ENCODE data around the gene CTXN1.

DNA sequence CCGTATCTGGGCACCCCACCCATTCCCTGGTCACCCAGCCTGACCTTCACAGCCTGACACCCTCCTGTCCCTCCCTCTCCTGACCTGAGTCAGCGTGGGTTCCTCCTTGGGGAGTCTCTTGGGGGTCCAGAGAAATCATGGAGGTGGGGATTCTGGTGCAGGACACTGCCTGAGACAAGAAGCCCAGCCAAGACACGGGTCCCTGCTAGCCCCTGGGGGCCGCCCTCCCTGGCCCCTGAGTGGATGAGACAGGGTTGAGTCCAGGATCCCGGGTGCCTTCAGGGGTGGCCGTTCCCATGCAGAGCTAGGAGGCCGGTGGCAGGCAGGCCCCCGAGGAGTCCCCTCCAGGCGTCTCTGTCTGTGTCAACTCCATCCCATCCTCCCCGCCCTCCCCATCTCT is 20.7 kb downstream of the CTXN1 start:
- TF ChIP-seq, protein P1, sequence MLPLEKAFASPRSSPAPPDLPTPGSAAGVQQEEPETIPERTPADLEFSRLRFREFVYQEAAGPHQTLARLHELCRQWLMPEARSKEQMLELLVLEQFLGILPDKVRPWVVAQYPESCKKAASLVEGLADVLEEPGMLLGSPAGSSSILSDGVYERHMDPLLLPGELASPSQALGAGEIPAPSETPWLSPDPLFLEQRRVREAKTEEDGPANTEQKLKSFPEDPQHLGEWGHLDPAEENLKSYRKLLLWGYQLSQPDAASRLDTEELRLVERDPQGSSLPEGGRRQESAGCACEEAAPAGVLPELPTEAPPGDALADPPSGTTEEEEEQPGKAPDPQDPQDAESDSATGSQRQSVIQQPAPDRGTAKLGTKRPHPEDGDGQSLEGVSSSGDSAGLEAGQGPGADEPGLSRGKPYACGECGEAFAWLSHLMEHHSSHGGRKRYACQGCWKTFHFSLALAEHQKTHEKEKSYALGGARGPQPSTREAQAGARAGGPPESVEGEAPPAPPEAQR (tag by site-specific recombination; IDR thresholded peaks at IDR 0.05), result no peak
- no peak for TF ChIP-seq ZNF211 (tag by site-specific recombination; IDR thresholded peaks at IDR 0.05; ENCODE audit: low read depth)
- TF ChIP-seq, protein P2, sequence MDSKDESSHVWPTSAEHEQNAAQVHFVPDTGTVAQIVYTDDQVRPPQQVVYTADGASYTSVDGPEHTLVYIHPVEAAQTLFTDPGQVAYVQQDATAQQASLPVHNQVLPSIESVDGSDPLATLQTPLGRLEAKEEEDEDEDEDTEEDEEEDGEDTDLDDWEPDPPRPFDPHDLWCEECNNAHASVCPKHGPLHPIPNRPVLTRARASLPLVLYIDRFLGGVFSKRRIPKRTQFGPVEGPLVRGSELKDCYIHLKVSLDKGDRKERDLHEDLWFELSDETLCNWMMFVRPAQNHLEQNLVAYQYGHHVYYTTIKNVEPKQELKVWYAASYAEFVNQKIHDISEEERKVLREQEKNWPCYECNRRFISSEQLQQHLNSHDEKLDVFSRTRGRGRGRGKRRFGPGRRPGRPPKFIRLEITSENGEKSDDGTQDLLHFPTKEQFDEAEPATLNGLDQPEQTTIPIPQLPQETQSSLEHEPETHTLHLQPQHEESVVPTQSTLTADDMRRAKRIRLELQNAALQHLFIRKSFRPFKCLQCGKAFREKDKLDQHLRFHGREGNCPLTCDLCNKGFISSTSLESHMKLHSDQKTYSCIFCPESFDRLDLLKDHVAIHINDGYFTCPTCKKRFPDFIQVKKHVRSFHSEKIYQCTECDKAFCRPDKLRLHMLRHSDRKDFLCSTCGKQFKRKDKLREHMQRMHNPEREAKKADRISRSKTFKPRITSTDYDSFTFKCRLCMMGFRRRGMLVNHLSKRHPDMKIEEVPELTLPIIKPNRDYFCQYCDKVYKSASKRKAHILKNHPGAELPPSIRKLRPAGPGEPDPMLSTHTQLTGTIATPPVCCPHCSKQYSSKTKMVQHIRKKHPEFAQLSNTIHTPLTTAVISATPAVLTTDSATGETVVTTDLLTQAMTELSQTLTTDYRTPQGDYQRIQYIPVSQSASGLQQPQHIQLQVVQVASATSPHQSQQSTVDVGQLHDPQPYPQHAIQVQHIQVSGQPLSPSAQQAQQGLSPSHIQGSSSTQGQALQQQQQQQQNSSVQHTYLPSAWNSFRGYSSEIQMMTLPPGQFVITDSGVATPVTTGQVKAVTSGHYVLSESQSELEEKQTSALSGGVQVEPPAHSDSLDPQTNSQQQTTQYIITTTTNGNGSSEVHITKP (tag by site-specific recombination; IDR thresholded peaks at IDR 0.05), result no peak
- no peak for TF ChIP-seq ZNF121 (tag by site-specific recombination; IDR thresholded peaks at IDR 0.05)
- TF ChIP-seq ZFP41 (tag by site-specific recombination; IDR thresholded peaks at IDR 0.05; ENCODE audit: borderline replicate concordance), result no peak
- no peak for TF ChIP-seq EGR2 (tag by site-specific recombination; IDR thresholded peaks at IDR 0.05; ENCODE audit: low read depth)
- TF ChIP-seq, protein P3, sequence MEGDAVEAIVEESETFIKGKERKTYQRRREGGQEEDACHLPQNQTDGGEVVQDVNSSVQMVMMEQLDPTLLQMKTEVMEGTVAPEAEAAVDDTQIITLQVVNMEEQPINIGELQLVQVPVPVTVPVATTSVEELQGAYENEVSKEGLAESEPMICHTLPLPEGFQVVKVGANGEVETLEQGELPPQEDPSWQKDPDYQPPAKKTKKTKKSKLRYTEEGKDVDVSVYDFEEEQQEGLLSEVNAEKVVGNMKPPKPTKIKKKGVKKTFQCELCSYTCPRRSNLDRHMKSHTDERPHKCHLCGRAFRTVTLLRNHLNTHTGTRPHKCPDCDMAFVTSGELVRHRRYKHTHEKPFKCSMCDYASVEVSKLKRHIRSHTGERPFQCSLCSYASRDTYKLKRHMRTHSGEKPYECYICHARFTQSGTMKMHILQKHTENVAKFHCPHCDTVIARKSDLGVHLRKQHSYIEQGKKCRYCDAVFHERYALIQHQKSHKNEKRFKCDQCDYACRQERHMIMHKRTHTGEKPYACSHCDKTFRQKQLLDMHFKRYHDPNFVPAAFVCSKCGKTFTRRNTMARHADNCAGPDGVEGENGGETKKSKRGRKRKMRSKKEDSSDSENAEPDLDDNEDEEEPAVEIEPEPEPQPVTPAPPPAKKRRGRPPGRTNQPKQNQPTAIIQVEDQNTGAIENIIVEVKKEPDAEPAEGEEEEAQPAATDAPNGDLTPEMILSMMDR (tag by site-specific recombination; IDR thresholded peaks at IDR 0.05), result no peak
- no peak for TF ChIP-seq ZFP3 (tag by site-specific recombination; IDR thresholded peaks at IDR 0.05; ENCODE audit: low read depth)
- TF ChIP-seq, protein P4, sequence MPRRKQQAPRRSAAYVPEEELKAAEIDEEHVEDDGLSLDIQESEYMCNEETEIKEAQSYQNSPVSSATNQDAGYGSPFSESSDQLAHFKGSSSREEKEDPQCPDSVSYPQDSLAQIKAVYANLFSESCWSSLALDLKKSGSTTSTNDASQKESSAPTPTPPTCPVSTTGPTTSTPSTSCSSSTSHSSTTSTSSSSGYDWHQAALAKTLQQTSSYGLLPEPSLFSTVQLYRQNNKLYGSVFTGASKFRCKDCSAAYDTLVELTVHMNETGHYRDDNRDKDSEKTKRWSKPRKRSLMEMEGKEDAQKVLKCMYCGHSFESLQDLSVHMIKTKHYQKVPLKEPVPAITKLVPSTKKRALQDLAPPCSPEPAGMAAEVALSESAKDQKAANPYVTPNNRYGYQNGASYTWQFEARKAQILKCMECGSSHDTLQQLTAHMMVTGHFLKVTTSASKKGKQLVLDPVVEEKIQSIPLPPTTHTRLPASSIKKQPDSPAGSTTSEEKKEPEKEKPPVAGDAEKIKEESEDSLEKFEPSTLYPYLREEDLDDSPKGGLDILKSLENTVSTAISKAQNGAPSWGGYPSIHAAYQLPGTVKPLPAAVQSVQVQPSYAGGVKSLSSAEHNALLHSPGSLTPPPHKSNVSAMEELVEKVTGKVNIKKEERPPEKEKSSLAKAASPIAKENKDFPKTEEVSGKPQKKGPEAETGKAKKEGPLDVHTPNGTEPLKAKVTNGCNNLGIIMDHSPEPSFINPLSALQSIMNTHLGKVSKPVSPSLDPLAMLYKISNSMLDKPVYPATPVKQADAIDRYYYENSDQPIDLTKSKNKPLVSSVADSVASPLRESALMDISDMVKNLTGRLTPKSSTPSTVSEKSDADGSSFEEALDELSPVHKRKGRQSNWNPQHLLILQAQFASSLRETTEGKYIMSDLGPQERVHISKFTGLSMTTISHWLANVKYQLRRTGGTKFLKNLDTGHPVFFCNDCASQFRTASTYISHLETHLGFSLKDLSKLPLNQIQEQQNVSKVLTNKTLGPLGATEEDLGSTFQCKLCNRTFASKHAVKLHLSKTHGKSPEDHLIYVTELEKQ (tag by site-specific recombination; IDR thresholded peaks at IDR 0.05; ENCODE audit: borderline replicate concordance), result no peak
- no peak for TF ChIP-seq ZNF404 (tag by site-specific recombination; IDR thresholded peaks at IDR 0.05)
